GM18526 (cell line): ENCODE results near the gene NFE2.

Experiments
- POLR2A ChIP-seq: IDR thresholded peaks from 3 replicates; pipeline ENCODE4 v1.6.1; 2011; ENCODE audit not compliant: insufficient read length; ENCODE audit errors: extremely low read depth

Gene NFE2

GRCh38 chr12:54292931-54293241 is 7.9 kb downstream of the NFE2 start:
- no peak for TF ChIP-seq POLR2A

GRCh38 chr12:54292083-54292930 is 8.5 kb downstream of the NFE2 start:
- TF ChIP-seq POLR2A = no peak

GRCh38 chr12:54287261-54288157 is 13.3 kb downstream of the NFE2 start:
- TF ChIP-seq POLR2A = peak; percentile 43

DNA sequence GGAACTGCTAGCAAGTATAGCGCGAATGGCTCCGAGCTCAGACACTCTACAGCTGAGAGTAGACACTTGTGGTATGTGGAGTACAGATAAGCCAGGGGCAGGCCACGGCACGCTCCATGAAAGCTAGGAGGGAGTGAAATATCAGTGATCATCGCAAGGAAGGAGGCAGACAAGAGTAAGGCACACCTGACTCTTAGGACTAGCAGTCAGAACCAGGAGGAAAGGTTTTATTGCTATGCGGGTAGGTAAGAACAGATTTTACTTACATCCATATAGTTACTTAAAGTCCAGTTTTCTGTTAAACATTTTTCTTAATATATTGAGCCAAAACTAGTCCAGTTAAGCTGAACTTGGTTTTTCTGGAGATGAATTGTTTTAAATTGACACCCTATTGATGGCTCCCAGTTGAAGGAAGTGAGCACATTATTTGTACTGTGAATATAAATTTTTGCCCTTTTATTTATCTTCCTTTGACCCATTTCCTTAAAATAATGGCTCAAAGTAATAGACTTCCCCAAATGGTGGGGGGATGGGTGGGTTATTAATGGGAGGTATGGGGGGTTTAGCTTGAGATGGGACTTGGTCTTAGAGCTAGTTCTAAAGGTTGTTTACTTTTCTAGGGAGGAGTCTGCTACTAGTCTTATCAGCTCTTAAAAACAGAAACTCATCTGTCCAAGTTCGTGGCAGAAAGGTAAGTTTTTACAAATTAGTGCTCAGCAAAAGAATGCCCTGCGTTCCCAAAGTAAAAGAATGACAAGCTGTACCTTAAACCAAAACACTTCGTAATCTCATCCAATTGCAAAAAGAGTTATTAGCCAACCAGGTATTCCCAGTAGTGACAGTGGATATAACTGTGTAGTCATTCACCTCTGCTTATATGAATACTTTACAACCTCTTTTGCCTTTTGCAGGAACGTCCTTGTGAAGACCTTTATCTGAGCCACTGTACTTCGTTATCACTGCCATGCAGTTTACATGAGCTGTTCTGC is 14.5 kb downstream of the NFE2 start:
- peak; percentile 40 for TF ChIP-seq POLR2A

DNA sequence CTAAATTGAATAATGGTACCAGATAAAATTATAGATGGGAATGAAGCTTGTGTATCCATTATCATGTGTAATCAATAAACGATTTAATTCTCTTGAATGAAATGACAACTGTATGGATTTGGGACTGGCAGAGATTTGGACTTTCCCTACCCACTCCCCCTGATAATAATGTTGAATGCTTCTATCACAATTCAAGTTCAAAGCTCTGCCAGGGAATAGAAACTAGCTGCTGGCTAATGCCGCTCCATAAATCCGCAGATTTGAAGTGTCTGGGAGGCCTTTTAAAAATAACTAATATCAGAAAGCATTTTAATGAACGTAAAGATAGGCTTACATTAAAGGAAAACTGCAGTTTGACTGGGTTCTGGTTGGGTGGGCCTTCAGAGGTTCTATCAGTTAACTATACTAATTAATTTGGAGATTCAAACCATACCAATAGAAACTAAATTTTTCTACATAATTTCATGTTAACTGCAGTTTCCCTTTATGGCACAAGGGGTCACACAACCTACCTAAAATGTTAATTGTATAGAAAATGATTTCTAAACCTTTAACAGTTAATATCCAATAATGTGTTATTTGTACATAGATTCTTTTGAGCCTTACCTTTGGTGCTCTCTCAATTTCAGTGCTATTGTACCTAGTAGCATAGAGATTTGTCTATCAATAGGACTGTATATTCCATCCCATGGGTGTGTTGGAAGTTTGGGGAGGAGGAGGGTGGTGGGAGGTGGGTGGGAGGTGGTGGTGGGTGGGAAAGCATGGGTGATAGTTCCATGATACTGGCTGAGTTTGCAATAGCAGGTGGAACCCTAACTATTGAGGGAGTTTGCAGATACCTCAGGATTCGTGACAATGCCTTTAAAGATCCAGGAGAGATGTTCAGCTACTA is 15.4 kb downstream of the NFE2 start:
- no peak for TF ChIP-seq POLR2A

DNA sequence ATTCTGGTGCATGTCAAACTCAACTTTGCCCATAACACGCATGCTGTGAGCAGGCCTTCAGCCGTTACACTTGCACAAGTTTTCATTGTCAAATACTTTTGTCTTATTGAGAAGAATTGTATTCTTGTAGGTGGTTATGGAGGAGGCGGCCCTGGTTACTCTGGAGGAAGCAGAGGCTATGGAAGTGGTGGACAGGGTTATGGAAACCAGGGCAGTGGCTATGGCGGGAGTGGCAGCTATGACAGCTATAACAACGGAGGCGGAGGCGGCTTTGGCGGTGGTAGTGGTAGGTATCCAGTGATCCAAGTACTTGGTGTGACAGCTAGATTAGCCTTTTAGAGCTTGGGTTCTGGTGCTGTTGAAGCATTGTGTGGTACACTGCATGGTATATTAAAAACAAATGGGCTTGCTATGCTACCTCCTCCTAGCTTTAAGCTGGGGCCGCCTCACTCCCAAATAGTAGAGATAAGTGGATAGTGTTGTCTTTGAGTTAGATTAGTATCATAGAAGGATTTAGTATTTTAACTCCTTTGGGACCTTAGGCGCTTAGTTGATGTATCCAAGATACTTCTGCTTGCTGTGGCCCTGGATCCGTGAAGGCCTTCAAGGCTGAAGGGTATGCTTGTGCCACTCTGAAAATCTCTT is 17.7 kb downstream of the NFE2 start:
- no peak for TF ChIP-seq POLR2A

DNA sequence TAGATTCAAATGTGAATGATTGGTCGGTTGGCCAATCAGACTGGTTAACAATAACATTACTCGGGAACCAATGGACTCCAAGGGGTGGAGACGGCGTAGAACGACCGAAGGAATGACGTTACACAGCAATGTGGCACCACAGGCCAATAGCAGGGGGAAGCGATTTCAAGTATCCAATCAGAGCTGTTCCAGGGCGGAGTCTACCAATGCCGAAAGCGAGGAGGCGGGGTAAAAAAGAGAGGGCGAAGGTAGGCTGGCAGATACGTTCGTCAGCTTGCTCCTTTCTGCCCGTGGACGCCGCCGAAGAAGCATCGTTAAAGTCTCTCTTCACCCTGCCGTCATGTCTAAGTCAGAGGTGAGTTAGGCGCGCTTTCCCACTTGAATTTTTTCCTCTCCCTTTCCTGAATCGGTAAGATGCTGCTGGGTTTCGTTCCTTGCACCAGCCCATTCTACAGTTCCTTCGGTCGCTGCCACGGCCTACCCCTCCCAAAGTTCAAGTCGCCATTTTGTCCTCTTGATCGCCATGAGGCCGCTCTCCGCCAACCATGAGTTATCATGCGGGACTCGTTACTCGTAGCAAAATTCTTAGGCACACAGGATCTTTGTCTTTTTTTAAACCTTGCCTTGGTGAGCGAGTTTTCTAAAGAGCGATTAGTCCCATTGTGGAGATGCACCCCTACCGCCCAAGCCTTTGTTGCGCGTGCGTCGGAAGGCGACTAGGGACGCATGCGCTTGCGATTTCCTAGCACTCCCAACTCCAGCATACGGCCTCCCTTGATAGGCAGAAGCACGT is 20.2 kb downstream of the NFE2 start, which contains the start of gene HNRNPA1:
Gene HNRNPA1 (plus strand): TSS at position 259 of the 793 bp plus-strand sequence. CDS start 82 bp downstream, at position 341.
- TF ChIP-seq POLR2A = peak; percentile 98

DNA sequence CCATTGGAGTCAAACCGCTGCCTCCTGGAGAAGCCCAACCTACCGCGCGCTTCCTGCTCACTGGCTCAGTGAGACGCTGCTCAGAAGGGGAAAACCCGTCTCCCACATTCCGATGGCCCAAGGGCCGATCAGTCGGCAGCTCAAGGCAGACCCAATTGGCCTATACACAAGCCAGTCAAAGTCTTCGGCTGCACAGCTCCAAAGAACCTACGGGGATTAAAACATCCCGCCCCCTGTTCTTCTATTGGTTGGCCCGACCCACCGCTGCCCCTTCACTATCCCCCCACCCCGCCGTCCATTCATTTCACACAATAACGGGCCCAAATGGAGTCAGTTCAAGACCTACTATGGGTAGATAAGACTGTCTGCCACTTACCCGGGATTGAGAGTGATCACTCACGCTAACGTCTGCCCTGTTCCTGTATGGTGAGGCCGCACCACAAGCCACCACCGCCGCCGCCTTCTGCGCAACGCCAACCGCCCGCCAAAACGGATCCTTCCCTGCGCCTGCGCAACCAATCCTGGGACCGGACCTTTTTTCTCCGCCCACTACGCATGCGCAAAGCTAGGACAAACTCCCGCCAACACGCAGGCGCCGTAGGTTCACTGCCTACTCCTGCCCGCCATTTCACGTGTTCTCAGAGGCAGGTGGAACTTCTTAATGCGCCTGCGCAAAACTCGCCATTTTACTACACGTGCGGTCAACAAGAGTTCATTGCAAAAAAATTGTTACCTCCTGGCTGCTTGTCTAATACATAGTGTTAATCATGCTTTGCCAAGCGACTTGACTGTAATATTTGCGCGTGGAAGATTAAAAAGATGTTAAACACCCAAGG is 21.0 kb downstream of the NFE2 start, which contains the start of gene CBX5:
Gene CBX5 (minus strand): TSS at position 491 of the 836 bp plus-strand sequence. CDS start 22,472 bp downstream, outside the sequence.
- peak; percentile 77 for TF ChIP-seq POLR2A

DNA sequence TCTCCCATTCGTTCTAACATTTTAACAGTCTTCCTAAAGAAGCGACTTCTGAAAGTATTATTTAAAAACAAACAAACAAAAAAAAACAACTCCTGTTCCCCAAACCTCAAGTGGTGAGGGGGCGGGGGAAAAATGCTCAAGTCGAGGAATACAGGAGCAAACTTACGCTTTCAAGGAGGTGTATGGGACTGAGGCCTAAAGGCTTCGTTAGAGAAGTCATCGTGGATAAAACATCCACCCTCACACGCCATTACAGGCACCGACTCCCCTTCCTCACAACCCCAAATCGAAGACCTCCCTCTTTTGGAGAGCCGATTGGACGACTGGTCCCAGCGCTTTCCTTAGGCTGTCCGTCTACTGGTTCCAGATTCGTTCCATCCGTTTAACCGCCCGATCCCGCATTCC is 21.6 kb downstream of the NFE2 start:
- TF ChIP-seq POLR2A = no peak

GRCh38 chr12:54277823-54278276 is 23.0 kb downstream of the NFE2 start:
- TF ChIP-seq POLR2A = no peak

- no peak for TF ChIP-seq POLR2A
These were observed 24.4 kb downstream of the NFE2 start for GRCh38 chr12:54276368-54276767.
